Thymus (tissue), 14 donors: ENCODE results near the gene TEX19. TPM values are rescaled to one million over a fixed set of nuclear protein-coding genes. Genes with fewer than 3 reads are reported as not detected.

Source experiments
- DNase-seq, 9 donors: peaks; one replicate each; pipeline ENCODE4 v3.0.0-alpha.2; 2013; ENCODE audit warnings: low spot score in 9 of 9, low read depth in 6 of 9, missing footprints in 1 of 9
- H3K27ac ChIP-seq, 2 donors: one replicate each; pipeline ENCODE4 v1.5.1; 2013; ENCODE audit warnings: control low read depth in 1 of 2, low read depth in 1 of 2, low read length in 1 of 2, mild to moderate bottlenecking in 1 of 2, moderate library complexity in 1 of 2
- H3K27me3 ChIP-seq, 2 donors: one replicate each; pipeline ENCODE4 v1.5.1; 2013; ENCODE audit warnings: low read length in 1 of 2; ENCODE audit not compliant: control insufficient read depth in 2 of 2, insufficient read depth in 1 of 2
- H3K36me3 ChIP-seq, 2 donors: one replicate each; pipeline ENCODE4 v1.5.1; 2013; ENCODE audit warnings: low read length in 1 of 2, mild to moderate bottlenecking in 1 of 2, moderate library complexity in 1 of 2; ENCODE audit not compliant: control insufficient read depth in 2 of 2, insufficient read depth in 2 of 2
- H3K4me1 ChIP-seq, 2 donors: one replicate each; pipeline ENCODE4 v1.5.1; 2013; ENCODE audit warnings: low read length in 2 of 2; ENCODE audit not compliant: control insufficient read depth in 2 of 2, insufficient read depth in 2 of 2
- H3K4me3 ChIP-seq, 2 donors: one replicate each; pipeline ENCODE4 v1.5.1; 2013; ENCODE audit warnings: low read length in 2 of 2, control low read depth in 1 of 2, mild to moderate bottlenecking in 1 of 2
- H3K9me3 ChIP-seq, 2 donors: one replicate each; pipeline ENCODE4 v1.5.1; 2013; ENCODE audit warnings: low read length in 1 of 2, mild to moderate bottlenecking in 1 of 2; ENCODE audit not compliant: control insufficient read depth in 2 of 2, insufficient read depth in 1 of 2
- WGBS: extraction: QIAGEN DNeasy Blood & Tissue Kit; methylation state at CpG from one replicate; pipeline ENCODE4 v1.1.7; 2013; 5-methylcytosine and 5-hydroxymethylcytosine counted together
- long read RNA-seq, 10 donors: transcript quantifications; one replicate each; lab custom pipeline, GENCODE V29; 2026
- polyA plus RNA-seq: library from polyadenylated mRNA; stranded (reverse); fragments of 200-250 nt; gene quantifications from one replicate; pipeline ENCODE4 v1.2.3, GENCODE V29; 2013
- total RNA-seq: library from RNA; stranded (reverse); fragments of 120-200 nt; gene quantifications from one replicate; pipeline ENCODE4 v1.2.4, GENCODE V29; 2013
- donor health status: healthy.

Gene TEX19
- total RNA-seq (0.57 TPM), polyA plus RNA-seq (0.02 TPM)
- long read RNA-seq, donor 1, result 0 reads
- long read RNA-seq, donor 2, result 0 reads
- long read RNA-seq, donor 3, result 0 reads
- long read RNA-seq, donor 4, result 0 reads
- long read RNA-seq, donor 5, result 0 reads
- long read RNA-seq, donor 6, partial matches to known transcripts, result 0 of 1 reads
- long read RNA-seq, donor 6, other reads (novel, unspliced or antisense), result 0 of 1 reads
- long read RNA-seq, donor 7, result 0 reads
- long read RNA-seq, donor 8, result 0 reads
- long read RNA-seq, donor 9, result 0 reads
- long read RNA-seq, donor 10, result 0 reads

GRCh38 chr17:82358465-82359350, at the start of gene TEX19:
Gene TEX19, plus strand, starts transcription at chr17:82359247. Its CDS starts 2,904 bp downstream, at chr17:82362151.
- peak in 3 of 9 donors; percentile 28 to 69 (median 37) for DNase-seq
- Histone ChIP-seq H3K27me3 (peaks cover 0 to 15% of the 10 kb centered on the region in 2 donors), H3K9me3 (peaks cover 0 to 5% of the 10 kb centered on the region in 2 donors), H3K27ac (no peak within 1 kb of the TSS), H3K4me3 (no peak within 1 kb of the TSS), H3K36me3 (no peaks in the 10 kb centered on the region), H3K4me1 (peaks cover 3 to 34% of the 10 kb centered on the region in 2 donors)
- WGBS, result 57% methylated on average over 21 of the region's 21 CpGs

- no peak for DNase-seq
- Histone ChIP-seq H3K4me1 (peaks cover 7 to 28% of the 10 kb centered on the region in 2 donors), H3K27ac (no peak overlapping the region), H3K36me3 (peaks cover 11 to 12% of the 10 kb centered on the region in 2 donors), H3K9me3 (no peaks in the 10 kb centered on the region), H3K27me3 (peaks cover 0 to 11% of the 10 kb centered on the region in 2 donors), H3K4me3 (no peak overlapping the region)
- 93% methylated on average over 27 of the region's 27 CpGs for WGBS
Observed at GRCh38 chr17:82309656-82310570, 49.1 kb upstream of the TEX19 start.

GRCh38 chr17:82310877-82311276, 48.2 kb upstream of the TEX19 start:
- WGBS, result 97% methylated on average over 21 of the region's 21 CpGs
- peaks cover 14 to 15% of the 10 kb centered on the region in 2 donors for H3K36me3 ChIP-seq
- no peak overlapping the region for H3K4me3 ChIP-seq
- no peak for DNase-seq
- peaks cover 9 to 28% of the 10 kb centered on the region in 2 donors for H3K4me1 ChIP-seq
- H3K27me3 ChIP-seq, result peaks cover 0 to 9% of the 10 kb centered on the region in 2 donors
- no peaks in the 10 kb centered on the region for H3K9me3 ChIP-seq
- no peak overlapping the region for H3K27ac ChIP-seq

GRCh38 chr17:82311971-82312370, 47.1 kb upstream of the TEX19 start:
- Histone ChIP-seq H3K9me3 (no peaks in the 10 kb centered on the region), H3K27ac (no peak overlapping the region), H3K4me1 (peaks cover 13 to 34% of the 10 kb centered on the region in 2 donors), H3K4me3 (no peak overlapping the region), H3K36me3 (peaks cover 14 to 15% of the 10 kb centered on the region in 2 donors), H3K27me3 (peaks cover 0 to 12% of the 10 kb centered on the region in 2 donors)
- 98% methylated on average over 13 of the region's 13 CpGs for WGBS
- DNase-seq, result no peak

- peaks cover 0 to 16% of the 10 kb centered on the region in 2 donors for H3K27me3 ChIP-seq
- H3K36me3 ChIP-seq, result peaks cover 14 to 15% of the 10 kb centered on the region in 2 donors
- no peak for DNase-seq
- H3K4me1 ChIP-seq, result peaks cover 18 to 45% of the 10 kb centered on the region in 2 donors
- peak overlapping the region in 1 of 2 donors; percentile 1 for H3K27ac ChIP-seq
- 97% methylated on average over 28 of the region's 28 CpGs for WGBS
- no peak overlapping the region for H3K4me3 ChIP-seq
- peaks cover 0 to under 1% of the 10 kb centered on the region in 2 donors for H3K9me3 ChIP-seq
Observed at GRCh38 chr17:82313195-82314011, 45.6 kb upstream of the TEX19 start.

GRCh38 chr17:82314012-82314726, 44.9 kb upstream of the TEX19 start:
- peaks cover 0 to 16% of the 10 kb centered on the region in 2 donors for H3K27me3 ChIP-seq
- 76% methylated on average over 27 of the region's 27 CpGs for WGBS
- H3K9me3 ChIP-seq, result peaks cover 0 to 8% of the 10 kb centered on the region in 2 donors
- H3K4me1 ChIP-seq, result peaks cover 18 to 42% of the 10 kb centered on the region in 2 donors
- no peak for DNase-seq
- H3K27ac ChIP-seq, result peak overlapping the region in 1 of 2 donors; percentile 1
- no peak overlapping the region for H3K4me3 ChIP-seq
- peaks cover 14 to 15% of the 10 kb centered on the region in 2 donors for H3K36me3 ChIP-seq

- peak overlapping the region; percentile 30 to 71 for H3K27ac ChIP-seq
- no peak for DNase-seq
- peaks cover 0 to 17% of the 10 kb centered on the region in 2 donors for H3K27me3 ChIP-seq
- WGBS, result 39% methylated on average over 32 of the region's 32 CpGs
- H3K9me3 ChIP-seq, result peaks cover 0 to 16% of the 10 kb centered on the region in 2 donors
- H3K4me1 ChIP-seq, result peaks cover 18 to 42% of the 10 kb centered on the region in 2 donors
- peaks cover 14 to 15% of the 10 kb centered on the region in 2 donors for H3K36me3 ChIP-seq
- peak overlapping the region; percentile 65 to 83 for H3K4me3 ChIP-seq
Observed at GRCh38 chr17:82314727-82315605, 44.1 kb upstream of the TEX19 start.
